T1000 (cell line): ENCODE measurements around the gene ZBTB17.
"Not testable (repeated sequence)": the region's sequence is repeated elsewhere in the genome, so short reads cannot be mapped to it uniquely, and the experiment has no call there.

Experiments used
- DNase-seq: peaks from one replicate; lab custom pipeline; 2025; ENCODE audit warnings: mixed read lengths; lab: John Stamatoyannopoulos, UW

Gene ZBTB17

DNA sequence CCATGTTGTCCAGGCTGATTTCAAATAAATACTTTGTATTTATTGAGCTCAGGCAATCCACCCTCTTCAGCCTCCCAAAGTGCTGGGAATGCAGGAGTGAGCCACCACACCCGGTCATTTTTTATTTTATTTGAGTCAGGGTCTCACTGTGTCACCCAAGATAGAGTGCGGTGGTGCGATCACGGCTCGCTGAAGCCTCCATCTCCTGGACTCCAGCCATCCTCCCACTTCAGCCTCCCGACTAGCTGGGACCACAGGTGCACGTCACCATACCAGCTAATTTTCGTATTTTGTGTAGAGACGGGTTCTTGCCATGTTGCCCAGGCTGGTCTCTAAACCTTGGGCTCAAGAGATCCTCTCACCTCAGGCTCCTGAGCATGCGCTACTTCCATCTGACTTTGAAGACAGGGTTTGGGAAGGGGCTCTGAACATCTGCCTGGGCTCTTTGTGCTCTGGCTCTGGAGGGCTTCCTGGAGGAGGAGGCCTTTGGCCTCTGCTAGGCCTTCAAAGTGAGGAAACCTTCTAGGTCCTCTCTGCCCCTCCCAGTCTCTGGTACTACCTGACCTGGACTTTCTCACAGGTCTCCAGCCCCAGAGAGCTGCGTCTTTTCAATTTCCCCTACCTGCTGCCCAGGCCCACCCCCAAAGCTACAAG is 36.2 kb upstream of the ZBTB17 start:
- DNase-seq, result no peak

DNA sequence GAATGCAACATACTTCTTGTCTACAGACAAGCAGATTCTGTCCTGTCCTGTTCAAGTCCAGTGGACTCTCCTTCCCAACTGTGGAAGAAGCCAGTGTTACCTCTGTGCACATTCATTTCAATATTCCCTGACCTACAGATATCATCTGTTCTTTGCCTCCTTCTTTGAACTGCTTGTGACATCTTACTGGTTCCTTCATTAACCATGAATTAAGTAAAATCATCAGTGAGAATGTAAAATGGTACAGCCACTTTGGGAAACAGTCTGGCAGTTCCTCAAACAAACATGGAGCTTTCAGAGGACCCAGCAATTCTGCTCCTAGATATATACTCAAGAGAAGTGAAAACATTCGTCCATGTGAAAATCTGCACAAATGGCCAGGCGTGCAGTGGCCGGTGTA is 34.9 kb upstream of the ZBTB17 start:
- DNase-seq, result no peak

DNA sequence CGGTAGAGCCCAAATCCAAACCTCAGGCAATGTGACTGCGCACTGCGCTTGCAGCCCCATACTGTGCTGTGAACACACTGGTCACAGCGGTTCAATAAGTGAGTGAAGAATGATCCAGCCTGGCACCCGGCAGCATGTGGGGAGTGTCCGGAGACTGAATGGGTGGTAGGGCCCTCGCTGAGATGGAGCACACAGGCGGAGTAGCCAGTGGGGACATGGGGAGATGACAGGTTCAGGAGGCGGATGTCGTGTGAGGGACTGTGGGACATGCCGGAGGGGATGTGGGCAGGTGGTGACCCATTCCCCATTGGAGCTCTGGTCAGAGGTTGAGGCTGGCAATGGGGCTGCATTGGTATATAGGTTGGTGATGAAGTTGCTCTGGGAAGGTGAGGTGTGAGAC is 33.8 kb upstream of the ZBTB17 start:
- DNase-seq, result no peak

DNA sequence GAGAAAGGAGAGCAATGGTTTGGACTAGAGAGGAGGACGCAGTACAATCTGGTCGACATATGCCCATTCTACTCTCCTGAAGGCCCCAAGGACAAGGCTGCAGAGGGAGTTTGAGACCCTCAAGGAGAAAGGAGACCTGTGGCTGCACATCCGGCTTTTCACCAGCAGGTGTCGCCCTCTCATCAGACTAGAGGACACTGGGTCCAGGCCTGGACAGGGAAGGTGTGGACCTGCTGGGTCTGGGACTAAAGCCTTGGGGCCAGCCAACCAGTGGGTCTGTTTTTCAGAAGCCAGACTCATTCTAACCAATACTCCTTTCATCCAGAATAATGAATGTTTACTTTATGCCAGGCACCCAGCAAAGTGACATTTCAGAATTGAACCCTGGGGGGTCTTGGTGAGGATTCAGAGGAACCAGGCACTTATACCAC is 33.1 kb upstream of the ZBTB17 start:
- DNase-seq, result peak; percentile 75

DNA sequence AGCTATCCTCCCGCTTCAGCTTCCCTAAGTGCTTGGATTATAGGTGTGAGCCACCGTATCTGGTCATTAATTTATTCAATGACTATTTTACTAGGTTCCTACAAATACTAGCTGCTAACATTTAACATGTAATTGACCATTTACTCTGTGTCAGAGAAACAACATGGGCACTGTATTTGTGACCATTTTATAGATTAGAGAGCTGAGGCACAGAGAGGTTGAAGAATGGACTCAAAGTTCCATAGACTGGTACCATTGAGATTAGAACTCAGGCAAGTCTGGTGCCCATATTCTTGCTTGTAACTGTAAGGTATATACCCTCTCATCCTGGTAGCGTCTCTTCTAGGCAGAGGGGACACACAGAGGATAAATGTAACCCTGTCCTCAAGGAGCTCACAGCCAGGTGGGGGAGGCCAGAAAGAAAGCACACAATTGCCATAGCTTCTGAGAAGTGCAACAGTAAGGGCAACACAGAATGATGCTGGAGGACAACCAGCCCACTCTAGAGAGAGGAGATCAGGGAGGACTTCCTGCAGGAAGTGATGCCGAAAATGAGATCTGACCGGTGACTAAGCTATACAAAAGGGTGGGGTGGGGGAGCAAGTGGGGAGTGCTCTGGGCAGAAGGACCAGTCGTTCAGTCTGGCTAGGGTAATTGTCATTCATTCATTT is 31.9 kb upstream of the ZBTB17 start:
- DNase-seq, result no peak

DNA sequence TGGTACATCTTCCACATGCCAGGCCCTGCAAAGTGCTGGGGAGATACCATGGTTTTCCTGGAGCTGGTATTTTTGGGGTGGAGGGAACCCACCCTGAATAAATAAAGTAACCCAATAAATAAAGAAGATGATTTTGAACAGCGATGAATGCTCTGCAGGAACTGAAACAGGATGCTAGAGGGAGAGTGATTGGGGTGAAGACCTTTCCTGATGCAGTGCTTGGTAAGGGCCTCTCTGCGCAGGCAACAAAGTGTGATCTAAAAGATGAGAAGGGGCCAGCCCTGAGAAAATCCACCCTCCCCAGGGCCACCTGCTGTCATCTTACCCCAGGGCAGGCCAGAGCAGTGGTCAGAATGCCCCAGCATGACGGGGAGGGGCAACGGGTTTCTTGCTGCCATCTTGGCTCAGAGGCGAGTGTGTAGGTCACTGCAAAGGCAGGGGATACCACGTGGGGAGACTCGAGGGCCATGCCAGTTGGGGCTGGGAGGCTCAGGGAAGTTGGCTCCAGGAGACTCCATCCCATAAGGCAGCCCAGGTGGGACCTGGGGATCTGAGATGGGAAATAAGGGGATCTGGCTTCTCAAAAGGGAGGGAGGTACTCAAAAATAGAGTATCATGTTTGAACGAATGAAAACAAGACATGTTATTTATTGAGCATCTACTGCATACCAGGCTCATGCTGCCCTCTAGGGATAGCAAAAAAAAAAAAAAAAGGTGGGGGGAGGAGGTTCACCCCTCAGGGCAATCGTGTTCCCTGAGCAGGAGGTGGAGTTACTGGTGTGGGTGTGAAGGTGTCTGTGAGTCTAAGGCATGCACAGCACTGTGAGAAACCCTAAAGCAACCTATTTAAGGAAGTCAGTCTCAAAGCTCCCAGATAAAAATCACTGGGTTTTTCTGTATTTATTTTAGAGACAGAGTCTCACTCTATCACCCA is 30.9 kb upstream of the ZBTB17 start:
- DNase-seq, result no peak

DNA sequence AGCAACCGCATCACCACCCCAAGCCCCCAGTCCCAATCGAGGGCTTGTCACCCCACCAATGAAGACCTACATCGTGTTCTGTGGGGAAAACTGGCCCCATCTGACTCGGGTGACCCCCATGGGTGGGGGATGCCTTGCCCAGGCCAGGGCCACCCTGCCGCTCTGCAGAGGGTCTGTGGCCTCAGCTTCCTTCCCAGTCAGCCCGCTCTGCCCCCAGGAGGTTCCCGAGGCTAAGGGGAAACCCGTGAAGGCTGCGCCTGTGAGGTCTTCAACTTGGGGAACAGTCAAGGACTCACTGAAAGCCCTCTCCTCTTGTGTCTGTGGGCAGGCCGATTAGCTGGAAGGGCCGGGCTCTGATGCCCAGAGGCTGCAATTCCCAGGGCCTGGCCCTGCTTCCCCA is 30.1 kb upstream of the ZBTB17 start:
- no peak for DNase-seq

DNA sequence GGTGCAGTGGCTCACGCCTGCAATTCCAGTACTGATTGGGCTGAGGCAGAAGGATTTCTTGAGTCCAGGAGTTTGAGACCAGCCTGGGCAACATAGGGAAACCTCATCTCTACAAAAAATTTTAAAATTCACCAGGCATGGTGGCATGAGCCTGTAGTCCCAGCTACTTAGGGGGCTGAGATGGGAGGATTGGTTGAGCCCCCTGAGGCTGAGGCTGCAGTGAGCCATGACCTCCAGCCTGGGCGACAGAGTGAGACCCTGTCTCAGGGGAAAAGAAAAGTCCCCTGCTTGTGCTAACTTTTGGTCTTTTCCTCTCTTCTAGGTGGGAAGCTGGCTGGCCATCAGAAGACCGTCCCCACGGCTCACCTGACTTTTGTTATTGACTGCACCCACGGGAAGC is 29.7 kb upstream of the ZBTB17 start:
- no peak for DNase-seq

DNA sequence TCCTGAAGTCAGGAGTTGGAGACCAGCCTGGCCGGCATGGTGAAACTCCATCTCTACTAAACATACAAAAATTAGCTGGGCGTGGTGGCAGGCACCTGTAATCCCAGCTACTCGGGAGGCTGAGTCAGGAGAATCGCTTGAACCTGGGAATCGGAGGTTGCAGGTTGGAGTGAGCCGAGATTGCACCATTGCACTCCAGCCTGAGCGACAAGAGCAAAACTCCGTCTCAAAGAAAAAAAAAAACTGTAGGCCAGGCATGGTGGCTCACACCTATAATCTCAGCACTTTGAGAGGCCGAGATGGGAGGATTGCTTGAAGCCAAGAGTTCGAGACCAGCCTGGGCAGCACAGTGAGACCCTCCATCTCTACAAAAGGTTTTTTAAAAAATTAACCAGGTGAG is 25.4 kb upstream of the ZBTB17 start:
- not testable (repeated sequence) for DNase-seq

DNA sequence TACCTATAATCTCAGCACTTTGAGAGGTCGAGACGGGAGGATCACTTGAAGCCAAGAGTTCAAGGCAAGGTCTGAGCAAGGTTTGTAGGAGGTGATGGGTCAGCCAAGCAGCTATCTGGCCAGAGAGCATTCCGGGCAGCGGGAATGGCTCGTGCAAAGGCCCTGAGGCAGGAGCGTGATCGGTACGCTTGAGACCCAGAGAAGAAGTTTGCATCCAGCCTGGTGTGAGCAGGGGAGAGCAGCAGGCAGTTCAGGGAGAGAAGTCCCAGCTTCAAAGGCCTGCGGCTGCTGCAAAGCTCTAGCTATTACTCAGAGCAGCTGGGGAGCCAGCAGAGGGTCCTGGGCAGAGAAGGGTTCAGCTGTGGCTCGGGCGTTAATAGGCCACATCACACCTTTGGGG is 23.0 kb upstream of the ZBTB17 start:
- no peak for DNase-seq

DNA sequence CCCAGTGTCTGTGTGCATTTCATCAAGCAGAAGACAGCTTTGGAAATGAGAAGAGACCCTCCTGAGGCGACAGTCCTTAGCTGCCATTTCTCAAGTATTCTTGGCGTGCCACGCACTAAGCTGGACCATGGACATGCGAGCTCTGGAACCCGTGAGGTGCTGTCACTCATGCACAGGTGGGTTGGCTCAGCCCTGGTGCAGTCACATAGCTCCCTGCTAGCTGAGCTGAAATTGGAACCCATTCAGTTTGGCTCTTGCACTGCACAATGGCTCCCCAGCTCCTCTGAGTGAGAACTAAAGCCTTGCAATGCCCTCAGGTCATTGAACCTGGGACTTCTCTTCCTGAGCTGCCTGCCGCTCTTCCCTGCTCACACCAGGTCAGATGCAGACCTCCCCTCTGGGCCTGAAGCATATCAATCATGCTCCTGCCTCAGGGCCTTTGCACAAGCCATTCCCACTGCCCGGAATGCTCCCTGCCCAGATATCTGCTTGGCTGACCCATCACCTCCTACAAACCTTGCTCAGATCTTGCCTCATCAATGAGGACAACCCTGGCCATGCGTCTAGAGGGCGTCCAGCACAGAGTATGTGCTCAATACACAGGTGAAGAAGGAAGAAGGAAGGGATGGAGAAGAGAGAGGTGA is 21.9 kb upstream of the ZBTB17 start:
- DNase-seq, result no peak

DNA sequence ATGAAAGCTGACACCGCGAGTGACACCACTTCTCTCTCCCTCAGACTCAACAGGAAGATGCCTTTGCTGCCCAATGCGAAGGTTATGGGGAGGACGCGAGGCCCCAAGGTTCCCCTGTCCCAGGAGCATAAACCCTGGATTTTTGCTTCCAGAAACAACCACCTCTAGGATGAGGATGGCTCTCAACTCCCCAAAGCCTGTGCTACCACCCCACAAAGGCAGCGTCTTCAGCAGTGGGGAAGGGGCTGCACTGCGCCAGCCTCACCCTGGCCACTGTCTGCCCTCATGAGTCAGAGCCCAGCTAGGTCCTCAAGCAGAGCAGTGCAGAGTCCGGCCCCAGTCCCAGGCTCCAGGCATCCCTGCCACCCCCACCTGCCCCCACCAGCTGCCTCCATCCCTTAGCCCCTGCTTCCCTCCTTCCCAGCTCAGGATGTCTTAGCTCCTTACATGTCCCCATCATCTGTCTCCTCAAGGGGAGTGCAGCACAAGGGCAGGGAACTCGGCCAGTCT is 21.2 kb upstream of the ZBTB17 start:
- no peak for DNase-seq

DNA sequence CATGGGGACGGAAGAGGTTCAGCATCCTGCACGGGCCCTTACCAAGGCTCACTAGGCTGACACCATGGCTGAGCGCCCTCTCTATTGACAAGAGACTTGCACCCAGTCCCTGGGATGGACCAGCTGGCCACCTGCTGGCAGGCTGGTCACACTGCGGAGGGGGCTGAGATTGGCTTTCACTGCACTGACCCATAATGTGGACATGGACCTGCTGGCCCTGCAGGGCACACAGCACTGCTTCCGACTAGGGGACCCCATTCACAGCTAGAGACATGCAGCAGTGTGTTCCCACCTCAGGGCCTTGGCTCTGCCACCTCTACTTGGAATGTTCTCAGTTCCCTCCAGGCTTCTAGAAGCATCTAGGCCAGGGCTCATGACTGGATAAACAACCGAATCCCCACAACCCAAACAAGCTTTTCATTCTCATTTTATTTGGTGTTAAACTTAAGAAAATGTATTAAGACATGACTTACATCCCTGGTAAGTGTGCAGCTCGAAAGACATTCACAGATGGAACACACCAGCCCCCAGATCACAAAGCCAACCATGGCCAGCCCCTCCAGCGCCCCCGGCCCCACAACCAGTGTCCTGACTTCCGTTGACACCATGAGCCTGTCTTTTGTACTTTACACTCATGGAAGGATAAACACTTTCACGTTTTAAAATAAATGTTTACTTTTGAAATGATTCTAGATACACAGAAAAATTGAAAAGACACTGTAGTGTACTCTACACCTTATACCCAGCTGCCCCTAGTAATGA is 18.9 kb upstream of the ZBTB17 start:
- peak; percentile 25 for DNase-seq

DNA sequence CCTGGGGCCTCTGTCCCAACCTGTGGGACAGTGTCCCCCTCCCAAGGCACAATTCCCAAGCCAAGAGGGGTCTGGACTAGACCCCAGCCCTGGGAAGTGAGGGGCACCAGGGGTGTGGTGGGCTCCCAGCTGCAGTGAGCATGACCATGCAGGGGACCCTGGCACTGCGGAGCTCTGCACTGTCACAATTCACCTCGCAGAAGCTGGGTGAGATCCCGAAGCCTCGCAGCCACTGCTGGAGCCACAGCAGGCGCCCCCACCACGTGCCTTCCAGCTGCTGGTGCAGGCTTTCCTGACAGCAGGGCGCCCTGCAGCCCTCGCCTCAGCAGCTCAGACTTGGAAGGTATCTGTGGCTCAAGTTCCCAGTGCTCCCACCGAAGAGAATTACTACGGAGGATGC is 18.2 kb upstream of the ZBTB17 start:
- no peak for DNase-seq

DNA sequence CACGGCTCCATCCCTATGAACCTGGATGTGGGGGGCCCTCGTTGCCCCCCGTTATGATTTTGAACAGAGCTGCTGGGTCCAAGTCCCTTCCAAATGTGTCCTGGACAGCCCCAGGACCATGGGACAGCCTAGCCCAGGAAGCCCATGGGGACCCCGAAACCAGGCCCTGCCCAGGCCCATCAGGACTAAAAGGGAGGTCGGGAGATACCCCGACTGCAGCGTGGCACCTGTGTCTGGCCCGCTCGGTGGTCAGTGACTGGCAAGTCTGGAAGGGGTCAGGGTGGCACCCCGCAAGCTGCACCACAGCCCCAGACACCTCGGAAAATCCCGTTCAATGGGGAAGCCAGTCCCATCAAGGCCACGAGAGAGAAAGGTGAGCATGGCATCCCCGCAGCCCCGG is 17.8 kb upstream of the ZBTB17 start:
- no peak for DNase-seq

DNA sequence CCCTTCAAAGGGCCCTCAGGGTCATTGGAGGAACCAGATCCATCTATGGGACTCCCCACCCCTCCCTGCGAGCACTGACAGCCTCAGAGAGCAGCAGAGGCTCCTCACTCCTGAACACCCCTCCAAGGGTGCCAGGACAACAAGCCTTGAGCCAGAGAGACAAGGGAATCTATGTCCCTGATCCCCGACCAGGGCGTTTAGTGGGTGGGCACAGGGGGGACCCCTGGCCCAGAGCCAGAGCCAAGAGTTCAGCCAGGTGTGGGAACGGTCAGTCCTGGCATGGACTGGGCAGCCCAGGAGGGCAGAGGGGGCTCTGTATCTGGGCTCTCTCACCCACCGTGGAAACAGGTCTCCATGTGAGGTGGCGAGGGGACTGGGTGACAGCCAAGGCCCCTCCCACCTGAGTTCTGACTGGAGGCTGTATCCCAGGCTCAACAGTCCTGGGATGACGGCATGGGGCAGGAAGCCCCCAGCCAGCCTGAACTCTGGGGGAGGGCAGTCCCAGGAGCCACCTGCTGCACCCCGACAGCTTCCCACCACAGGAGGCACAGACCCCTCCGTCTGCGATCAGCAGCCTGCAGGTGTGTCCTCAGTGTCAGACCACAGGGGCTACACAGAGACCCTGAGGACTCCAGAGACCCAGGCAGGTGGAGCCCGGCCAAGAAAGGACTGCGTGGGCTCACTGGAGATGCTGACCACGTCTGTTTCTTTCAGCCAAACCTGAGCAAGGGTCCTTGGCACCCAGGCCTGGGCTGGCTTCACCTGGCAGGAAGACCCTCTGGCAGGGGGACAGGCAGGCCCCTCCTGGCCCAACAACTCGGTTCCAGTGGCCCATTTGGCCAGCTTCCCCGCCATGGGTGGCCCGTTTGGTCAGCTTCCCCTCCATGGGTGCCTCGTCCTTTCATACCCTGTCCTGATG is 16.9 kb upstream of the ZBTB17 start:
- no peak for DNase-seq

DNA sequence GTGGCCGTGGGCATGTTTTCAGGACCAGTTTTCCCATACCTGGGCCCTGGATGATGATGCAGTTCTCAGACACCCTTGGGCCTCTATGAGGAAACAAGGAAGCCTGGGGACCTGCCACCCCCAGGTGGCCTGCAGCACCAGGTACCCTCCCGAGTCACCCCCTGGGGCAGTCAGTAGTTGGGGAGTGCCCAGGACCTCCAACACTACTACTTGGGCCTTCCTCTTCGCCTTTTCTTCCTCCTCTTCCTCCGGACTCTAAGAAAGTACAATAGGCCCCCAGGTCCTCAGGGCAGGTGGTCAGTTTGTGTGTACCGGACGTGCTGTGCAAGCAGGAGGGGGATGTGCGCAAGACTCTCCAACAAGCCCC is 16.3 kb upstream of the ZBTB17 start:
- no peak for DNase-seq

DNA sequence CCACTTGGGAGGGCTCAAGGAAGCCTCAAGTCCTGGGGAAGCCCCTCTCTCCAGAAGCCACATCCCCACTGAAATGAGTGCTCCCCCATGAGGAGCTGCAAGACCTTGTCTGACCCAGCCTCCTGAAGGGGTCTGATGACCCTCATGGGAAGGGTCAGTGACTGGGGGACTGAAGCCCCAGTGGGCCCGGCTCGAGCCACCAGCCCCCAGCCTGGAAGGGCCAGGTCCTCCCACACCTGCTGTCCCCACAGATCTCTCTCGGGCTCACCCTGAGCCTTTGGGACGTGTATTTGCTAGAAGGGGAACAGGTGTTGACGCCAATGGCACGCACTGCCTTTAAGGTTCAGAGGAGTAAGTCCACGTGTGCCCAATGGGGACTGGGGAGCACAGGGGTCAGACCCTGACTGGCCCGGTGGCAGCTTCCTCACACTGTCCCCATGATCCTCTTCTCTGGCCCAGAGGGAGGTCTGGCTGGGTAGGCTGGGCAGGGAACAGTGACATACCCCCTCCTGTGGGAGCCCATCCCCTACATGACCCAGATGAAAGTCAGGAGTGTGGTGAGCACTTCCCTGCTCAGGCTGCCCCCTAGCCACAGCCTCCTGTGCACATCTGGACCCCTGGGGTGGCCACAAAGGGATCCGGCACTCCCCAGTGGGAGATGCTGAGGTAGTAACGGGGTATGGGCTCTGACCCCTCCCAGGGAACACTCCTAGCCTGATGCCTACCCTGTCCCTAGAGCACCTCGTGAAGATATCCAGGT is 15.7 kb upstream of the ZBTB17 start:
- no peak for DNase-seq

DNA sequence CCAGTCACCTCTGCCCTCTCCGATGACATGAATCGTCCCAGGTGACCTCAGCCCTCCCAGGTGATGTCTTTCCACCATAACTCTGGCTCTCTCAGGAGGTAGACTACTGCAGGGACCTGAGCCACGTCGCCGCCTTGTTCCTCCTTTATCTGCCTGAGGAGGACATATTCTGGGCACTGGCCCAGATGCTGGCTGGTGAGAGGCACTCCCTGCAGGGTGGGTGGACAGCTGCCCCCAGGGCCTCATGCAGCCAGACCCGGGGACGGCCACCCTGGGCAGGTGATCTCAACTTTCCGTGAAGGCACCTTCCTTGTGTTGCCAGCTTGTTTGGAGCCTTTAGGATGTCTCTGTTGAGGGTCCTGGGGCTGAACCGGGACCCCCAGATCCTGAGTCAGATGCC is 13.9 kb upstream of the ZBTB17 start:
- DNase-seq, result no peak
